GM19438 (cell line): ENCODE measurements around the gene NEK7.

Source experiments
- ATAC-seq: cut with Tn5 transposase; IDR thresholded peaks from one replicate; pipeline ENCODE4 v1.9.1; 2021; ENCODE audit warnings: low read depth; ENCODE audit not compliant: unreplicated experiment

The NEK7 gene

DNA sequence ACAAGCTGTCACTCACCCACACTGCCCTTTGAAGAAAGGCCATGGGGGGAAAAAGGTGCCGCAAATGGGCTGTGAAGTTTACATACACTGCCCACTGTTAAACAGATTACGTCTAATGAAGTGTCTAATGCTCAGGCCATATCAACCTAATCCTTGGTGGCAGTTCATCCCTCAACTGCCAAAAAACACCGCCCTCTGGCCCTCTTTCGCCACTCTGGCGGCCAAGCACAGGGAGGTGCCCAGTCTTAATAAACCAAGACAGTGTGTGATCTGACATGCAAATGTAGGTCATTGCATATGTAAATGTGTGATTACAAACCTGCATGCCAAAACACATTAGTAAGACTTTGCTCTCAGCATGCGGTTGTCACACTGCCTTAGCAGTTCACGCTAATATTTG lies 89.5 kb downstream of the NEK7 start:
- no peak for ATAC-seq

DNA sequence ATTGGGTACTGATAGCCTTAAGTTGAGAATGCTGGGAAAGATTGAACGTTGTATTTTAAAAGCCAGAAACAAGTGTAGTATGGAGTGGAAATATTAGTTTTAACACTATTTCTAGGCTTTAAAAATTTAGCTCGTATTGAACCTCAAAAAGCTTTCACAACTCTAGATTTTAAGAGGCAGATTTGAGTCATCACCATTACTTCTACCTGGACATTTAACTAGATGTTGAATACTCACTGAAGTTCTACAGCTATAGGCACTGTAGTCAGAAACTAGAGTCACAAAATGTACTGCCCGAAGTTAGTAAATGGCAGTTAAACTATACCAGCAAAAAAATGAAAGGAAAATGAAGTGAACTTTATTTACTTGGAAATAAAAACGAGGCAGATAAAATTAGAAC lies 96.5 kb downstream of the NEK7 start:
- ATAC-seq, result peak; percentile 63

DNA sequence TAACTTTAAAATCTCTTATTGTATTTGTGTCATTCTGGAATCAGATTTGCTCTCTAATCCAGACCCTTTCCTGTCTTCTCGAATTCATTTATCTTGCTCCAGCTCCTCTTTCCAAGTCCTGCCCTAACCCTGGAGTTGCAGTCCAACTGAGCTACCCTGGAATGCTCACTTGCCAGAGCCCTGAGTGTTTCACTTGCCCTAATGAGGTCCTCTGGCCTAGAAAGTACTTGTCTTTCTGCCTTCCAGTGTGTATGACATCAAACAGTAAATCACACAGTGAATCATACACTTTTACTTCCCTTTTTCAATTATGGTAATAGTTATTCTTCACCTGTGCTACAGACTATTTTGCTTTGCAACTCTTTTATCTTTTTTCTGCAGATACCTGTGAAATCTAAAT lies 96.9 kb downstream of the NEK7 start:
- peak; percentile 94 for ATAC-seq

DNA sequence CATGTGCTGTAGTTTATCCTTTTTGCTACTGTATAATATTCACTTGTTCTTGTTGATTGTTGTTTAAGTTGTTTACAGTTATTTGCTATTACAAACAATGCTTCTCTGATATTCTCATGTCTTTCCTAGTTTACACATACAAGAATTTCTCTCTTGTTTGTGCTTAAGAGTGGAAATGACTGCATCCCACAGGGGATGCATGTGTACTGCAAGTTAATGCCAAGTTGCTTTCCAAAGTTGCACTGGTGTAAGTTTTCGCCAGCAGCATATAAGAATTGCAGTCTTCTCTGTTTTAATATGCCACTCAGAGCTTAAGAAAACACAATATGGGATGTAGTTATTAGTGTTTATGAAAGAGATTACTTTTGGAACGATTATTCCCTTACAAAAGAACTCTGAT lies 97.7 kb downstream of the NEK7 start:
- ATAC-seq, result no peak

DNA sequence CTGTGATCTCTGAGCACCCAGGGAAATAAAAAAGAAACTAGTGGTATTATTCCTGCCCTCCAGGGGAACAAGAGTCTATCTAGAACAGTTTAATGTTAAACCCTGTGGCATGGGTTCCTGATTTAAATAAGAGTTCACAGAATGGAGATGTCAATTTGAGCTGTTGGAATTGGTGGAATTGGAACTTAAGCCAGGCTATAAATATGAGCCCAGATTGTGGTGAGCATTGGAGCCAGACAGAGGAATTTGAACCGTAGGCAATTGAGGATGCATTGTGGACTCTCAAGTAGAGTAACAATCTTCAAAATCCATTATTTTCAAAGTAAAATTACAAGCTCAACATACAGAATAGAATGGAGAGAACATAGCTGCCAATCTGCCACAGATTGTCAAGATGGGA lies 98.2 kb downstream of the NEK7 start:
- ATAC-seq, result no peak

DNA sequence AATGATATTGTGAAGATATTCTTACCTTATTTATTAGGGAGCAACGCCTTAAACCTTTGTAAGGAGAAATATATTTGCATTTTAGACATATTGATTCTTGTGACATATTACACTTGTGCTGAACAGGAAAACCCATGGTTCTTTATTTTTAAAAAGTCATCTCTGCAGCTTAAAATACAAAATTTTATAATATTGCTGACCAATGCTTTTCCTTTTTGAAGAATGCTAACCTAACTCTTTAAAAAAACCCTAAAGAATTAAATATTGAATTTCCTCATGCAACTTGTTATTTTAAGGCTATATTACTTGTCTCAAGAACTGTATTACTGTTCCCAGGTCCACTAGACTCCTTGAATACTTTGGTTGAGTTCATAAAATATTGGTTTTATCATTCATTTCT lies 99.0 kb downstream of the NEK7 start:
- no peak for ATAC-seq

DNA sequence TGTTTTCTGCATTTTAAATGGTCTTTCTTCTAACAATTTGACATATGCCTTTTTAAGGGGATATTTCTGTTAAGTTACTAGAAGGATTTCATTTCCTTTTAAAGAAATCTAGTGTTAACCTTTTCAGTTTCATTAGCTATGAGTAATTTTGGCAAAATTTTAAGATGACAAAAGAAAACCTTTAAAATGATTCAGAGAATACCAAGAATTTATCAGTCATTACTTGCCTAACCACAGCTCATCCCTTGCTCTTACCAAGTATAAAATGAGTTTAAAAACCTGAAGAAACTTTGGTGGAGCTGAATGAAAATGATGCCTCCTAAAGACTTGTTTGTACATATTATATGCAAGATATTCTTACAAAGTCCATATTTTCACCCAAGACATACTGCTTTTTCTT lies 101.7 kb downstream of the NEK7 start:
- ATAC-seq, result no peak

DNA sequence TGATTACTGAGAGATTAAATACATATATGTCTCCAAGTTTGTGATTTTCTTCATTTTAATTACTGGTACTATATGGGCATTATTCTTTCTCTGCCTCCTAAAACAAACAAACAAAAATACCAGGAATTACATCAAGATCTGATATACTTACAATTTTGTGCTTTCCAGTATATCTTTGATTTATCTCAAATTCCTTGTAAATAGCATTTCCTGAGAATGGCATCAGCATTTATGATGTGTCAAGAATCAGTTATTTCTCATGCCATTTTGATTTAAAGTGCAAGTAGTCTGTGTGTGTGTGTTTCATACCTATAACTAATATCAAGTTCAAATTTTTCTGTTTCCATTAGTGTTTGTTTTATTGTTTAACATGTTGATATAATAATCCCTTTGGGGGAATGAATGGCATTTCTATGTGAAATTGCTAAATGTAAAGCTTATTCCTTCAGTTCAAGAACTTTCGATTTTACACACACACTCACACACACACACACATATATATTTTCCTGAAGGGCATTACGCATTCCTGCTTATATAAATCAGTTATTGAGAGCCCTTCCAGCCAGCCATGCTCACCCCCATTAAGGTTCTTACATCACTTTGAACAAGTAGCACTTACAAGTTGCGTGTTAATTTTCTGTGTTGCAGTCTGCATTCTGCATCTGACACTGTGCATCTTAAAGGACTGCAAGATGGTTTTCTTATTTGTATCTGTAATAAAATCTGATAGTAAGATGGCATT lies 102.7 kb downstream of the NEK7 start:
- ATAC-seq, result no peak

DNA sequence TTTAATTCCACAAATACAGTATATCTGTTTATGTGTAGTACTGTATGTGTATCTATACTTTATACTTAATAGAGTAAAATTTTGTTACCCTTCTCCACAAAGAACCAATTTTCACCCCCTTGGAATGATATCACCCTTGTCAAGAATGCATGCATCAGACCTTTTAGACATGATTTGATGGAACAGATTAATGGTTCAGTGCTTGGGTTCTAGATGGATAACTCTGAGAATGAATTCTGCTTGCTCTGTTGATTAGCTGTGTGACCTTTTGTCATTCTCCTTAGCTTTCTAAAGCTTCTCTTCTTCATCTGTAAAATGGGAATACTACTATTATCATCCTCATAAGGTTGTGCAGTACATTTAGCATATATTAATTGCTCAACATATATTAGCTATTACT lies 105.1 kb downstream of the NEK7 start:
- ATAC-seq, result no peak

DNA sequence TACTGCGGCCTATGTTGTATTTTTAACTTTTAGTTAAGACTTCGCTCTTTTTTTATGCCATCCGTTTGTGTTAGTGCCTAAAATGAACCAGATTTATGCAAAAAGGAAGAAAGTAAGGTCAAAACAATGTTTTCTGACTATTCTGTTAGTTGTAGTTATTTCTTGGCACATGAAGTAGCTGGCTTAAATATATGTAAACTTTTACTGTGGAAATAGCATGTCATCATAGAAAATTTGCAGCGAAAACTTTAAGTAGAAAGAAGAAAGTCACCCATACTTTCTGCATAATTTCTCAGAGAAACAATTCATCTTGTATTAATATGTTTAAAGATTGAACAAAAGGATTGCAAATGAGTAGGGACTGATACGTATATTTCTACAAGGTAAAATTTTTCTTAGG lies 106.4 kb downstream of the NEK7 start:
- no peak for ATAC-seq

DNA sequence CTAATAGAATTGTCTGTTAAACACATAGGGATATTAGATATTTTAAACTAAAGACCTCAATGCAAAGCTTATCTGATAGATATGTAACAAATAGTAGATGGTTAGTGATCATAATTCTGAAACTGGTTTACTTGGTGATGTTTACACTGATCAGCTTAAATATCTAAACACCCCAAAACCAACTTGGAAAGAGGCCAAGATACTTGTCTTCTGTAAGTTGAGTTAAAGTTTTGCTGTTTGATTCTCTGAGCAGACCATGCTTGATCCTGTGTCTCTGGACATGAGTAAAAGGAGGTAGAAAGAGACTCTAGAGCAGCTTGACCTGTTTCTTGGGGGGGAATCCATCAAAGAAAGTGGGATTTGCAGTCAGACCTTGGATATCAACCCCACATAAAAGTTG lies 107.5 kb downstream of the NEK7 start:
- ATAC-seq, result no peak

DNA sequence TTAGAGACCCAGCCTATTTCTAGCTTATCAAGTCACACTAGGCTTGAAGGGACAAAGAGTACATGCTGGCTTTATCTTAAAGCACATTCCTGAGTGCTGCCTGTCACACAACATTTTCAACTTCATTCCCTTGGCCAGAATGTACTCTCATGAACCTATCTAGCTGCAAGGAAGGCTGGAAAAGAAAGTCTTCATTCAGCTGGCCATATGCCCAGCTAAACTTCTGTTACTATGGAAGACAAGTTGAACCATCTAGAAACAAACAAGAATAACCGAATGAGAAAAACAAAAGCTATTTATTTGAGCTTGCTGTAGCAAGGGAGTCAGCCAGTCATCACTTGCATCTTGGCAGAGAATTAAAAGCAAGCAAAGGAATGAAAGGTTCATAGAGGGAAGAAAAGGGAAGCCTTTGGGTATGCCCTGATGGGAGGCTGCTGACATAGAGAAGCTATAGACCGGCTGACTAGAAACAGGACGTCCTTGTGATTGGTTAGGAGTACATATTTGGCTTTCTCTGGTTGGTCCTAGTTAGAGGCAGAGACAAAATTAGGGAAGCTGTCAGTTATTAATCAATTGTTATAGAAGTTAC lies 108.4 kb downstream of the NEK7 start:
- ATAC-seq, result no peak

DNA sequence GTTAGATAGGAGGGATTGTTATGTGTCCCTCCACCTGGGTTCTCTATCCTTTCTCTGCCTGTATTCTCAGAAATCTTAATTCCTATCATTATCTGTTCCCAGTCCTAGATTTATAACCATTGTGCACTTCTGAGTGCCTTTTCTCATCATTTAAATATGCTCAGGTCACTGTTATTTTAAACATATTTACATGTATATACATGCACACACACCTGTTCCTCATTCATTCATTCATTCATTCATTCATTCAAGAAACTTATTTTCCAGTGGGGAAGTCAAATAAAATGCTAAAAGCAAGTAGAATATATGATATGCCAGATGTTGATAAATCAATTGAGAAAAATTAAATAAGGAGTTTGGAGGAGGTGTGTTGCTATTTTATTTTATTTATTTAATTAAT lies 110.3 kb downstream of the NEK7 start:
- ATAC-seq, result no peak

DNA sequence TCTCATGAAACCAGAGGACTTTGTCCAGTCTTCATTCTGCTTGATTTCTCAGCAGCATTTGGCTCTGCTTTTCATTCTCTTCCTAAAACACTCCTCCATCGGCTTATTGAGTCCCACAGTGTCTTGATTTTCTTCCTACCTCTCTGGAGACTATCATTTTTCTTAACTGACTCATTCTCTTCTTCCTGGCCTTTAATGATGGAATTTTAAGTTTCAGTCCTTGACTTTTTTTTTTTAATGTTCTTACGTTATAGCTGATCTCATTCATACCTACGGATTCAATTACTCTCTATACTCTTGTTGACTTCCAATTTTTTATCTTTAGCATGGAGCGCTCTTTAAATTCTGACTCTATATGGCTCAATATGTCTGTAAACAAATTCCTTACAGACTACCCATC lies 111.1 kb downstream of the NEK7 start:
- ATAC-seq, result no peak

DNA sequence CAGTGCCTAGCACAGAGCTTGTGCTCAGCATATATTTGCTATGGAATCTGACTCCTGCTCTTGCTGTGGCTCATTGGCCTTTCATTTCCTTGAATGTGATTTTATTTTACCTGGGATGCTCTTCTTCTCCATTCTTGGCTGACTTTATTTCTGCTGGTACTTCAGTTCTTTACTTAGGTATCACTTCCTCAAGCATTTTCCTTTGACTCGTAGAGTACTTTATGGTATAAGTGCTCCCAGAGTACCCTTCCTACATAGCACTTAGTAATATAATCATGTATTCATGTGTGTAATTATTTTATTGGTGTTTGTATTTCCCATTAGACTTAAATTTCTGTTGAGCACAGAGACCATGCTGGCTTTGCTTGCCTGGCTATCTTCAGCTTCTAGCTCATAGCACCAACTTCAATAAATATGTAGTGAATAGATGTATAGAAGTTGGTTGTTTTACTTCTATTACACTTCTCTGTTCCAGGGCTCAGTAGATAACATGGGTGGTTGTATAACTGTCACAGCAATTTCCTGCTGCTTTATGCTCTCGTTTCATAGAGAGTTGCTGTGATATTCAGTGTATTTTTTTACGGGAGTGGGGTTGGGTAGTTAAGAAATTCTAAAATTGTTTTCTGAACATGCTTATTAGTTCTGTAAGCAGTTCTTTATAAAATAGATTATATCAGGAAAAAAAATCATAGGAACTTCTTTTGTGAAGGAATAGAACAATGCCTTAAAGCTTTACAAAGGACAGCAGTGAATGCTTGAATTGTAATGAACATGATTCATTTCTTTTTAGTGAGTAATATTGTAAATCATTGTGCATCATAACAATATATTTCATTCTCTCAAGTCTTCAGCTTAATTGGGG lies 112.2 kb downstream of the NEK7 start:
- ATAC-seq, result no peak

DNA sequence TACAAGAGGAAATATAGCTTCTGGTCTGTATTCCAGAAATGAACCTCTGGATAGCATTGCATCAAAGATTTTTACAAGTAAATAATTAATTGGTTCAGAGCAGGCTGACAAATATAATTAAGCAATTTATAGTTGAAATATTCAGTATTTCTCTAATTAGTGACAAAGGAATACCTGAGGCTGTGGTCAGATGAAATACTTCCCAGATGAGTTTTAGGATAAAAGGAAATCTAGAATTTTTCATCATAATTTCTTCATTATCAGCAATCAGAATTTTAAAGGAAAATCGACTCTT lies 112.8 kb downstream of the NEK7 start:
- ATAC-seq, result no peak

DNA sequence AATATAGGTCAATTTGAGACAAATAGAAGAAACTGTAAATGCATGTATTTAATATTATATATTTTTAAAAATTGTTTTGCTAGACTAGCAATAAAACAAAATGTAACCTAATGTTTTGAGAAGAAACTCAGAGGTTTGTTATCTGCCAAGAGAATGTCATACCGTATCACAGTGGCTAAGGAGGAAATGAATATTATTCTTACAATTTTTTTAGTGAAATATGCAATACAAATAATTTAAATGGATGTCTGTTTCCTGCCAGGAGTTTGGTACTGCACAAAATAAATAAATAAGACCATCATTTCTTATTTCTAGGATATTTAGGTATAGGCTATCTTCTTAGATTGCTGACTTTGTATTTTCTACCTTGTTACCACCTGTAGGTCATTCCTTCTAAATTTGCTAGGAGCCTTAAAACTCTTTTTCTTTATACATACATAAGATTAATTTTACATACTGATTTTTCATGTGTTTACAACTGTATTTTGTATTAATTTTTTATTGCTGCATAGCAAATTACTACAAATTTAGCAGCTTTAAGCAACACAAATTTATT lies 113.6 kb downstream of the NEK7 start:
- no peak for ATAC-seq

DNA sequence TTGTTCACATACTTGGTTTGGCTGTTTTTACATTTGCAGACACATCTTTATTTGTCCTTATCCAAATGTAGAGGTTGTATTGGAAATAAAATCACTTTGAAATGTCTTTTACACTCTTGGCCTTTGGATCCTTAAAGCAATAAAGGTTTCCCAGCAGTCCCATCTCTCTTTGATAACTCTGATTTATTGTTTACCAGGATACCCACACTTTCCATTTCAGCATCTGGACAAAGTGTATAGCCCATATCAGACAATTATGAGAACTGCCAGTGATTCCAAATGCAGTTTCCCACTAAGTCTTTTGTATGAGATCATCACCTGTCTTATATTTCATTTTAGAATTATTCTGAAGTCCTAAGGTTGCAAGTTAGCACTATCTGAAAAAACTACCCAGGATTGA lies 114.7 kb downstream of the NEK7 start:
- ATAC-seq, result no peak

DNA sequence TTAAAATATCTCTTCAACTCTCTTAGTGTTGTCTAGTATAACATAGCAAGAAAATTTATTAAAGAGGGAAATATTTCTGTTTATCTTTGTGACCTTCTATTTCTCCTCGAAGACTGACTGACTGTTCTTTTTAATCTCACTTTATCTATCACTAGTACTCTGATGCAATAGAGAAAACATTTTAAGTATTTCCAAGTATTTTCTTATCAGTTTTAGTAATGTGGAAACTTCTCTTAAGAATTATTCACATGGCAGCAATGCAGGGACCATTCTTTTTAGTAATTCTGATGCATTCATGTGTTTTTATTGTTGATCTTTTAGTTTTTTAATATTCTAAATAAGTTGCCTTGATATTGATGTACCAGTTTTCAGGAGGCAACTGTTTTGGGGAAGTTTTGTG lies 115.7 kb downstream of the NEK7 start:
- ATAC-seq, result no peak

DNA sequence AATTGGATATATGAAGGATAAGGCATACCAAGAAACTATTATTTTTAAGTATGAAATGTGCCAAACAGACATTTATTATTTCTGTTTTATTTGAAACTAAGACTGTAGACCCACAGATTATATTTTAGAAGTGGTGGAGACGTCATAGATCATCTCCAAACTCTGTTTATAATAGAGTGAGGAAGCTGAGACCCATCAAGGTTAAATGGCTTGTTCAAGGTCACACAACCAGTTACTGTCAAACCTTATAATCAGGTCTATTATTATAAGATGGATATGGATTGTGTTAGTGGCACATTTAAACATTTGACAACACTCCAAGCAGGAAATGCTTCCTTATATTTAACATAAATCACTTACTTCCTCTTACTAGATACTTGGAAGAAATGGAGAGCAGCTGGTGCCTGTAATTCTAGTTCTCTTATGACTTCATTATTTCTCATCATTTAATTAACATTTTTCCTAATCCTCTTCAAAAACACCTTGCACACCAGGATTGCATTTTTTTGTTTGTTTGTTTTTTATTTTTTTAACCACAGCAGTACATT lies 117.0 kb downstream of the NEK7 start:
- ATAC-seq, result no peak

DNA sequence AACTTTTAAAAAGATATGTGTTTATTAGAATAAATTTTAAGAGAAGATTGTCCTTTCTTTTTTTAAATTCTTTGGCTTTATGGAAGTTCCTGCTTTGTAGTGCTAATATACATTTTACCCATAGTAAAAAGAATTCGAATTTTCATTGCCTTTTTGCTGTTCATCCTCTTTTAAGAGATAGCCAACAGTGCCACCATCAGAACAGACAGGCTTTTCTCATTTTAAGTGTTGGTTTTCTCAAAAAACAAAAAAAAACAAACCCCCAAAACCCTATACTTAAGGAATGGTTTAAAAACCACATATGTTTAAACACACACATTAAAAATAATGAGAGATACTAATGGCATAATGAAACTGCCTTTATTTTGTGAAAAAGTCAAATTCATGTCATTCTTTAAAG lies 118.8 kb downstream of the NEK7 start:
- ATAC-seq, result no peak
